HepG2 (cell line): ENCODE data around the gene LSM6. TPM values are rescaled to one million over a fixed set of nuclear protein-coding genes. Genes with fewer than 3 reads are reported as not detected.

ENCODE experiments used
- ATAC-seq: fragments of 200-7000 bp; cut with Tn5 transposase; 3 replicates; pipeline ENCODE4 v1.9.1; 2020; ENCODE audit warnings: mild to moderate bottlenecking, moderate library complexity
- BruUV-seq: library from RNA; stranded (reverse); fragments of 400-500 nt; replicated peaks from 2 replicates; lab custom pipeline; 2021; lab: Mats Ljungman, UMichigan
- CTCF ChIA-PET: fragments of 300-600 bp; formaldehyde crosslinking; extraction: SDS; loops from one replicate; lab custom pipeline; 2021; ENCODE audit warnings: low total read pairs, inconsistent platforms, low intra/inter-chr PET ratio; lab: Yijun Ruan, JAX
- POLR2A ChIA-PET: fragments of 350-600 bp; sonication (Branson Sonifier 250); formaldehyde crosslinking; loops from one replicate; lab custom pipeline; 2020; ENCODE audit warnings: antibody characterized with exemption, inconsistent platforms; lab: Yijun Ruan, JAX
- DNase-seq: peaks from one replicate; pipeline ENCODE4 v3.0.0-alpha.2; 2015; ENCODE audit warnings: low spot score
- FAIRE-seq: peaks from 3 replicates; lab custom pipeline; 2011; peaks lifted over from hg19 to GRCh38; lab: Jason Lieb, UNC
- H2AFZ ChIP-seq: one replicate; pipeline ENCODE4 v1.6.1; 2011; ENCODE audit warnings: low read length, inconsistent platforms
- H3K27ac ChIP-seq: fragments of 300-600 bp; 3 replicates; pipeline ENCODE4 v1.8.0; 2011; ENCODE audit warnings: mixed run types, mild to moderate bottlenecking, mixed read lengths, low read length, inconsistent platforms; ENCODE audit not compliant: insufficient read depth; ENCODE audit errors: extremely low read length
- H3K27me3 ChIP-seq, 2 experiments: fragments of 200-600 bp in 1 of 2; 2 replicates in 1 of 2; 3 replicates in 1 of 2; pipeline versions ENCODE4 v1.6.0 to v1.8.0; 2011; ENCODE audit warnings: low read length in 2 of 2, mild to moderate bottlenecking in 2 of 2, moderate library complexity in 2 of 2, inconsistent platforms in 1 of 2; ENCODE audit not compliant: insufficient read depth in 2 of 2, control insufficient read depth in 1 of 2
- H3K36me3 ChIP-seq, 2 experiments: fragments of 200-600 bp in 1 of 2; replicated peaks in 1 of 2; 2 replicates in 1 of 2; 3 replicates in 1 of 2; pipeline versions ENCODE4 v1.5.1 to v1.8.0; 2011; ENCODE audit warnings: low read length in 2 of 2, inconsistent platforms in 1 of 2; ENCODE audit not compliant: insufficient read depth in 2 of 2, control insufficient read depth in 1 of 2
- H3K4me1 ChIP-seq: 2 replicates; pipeline ENCODE4 v1.5.1; 2012; ENCODE audit warnings: low read length, inconsistent platforms; ENCODE audit not compliant: insufficient read depth
- H3K4me2 ChIP-seq: 2 replicates; pipeline ENCODE4 v1.6.0; 2011; ENCODE audit warnings: low read depth, low read length, inconsistent platforms
- H3K4me3 ChIP-seq, 3 experiments: fragments of 200-600 bp in 1 of 3; sonication (generic), shearing (Covaris generic) in 1 of 3; replicated peaks in 1 of 3; 2 replicates each; pipeline ENCODE4 v1.5.1; 2011 to 2016; ENCODE audit warnings: low read length in 3 of 3, inconsistent platforms in 2 of 3, low read depth in 2 of 3, mild to moderate bottlenecking in 2 of 3, control low read depth in 1 of 3, mixed read lengths in 1 of 3; ENCODE audit not compliant: insufficient read depth in 1 of 3
- H3K79me2 ChIP-seq: one replicate; pipeline ENCODE4 v1.6.1; 2011; ENCODE audit warnings: low read length, inconsistent platforms; ENCODE audit not compliant: insufficient read depth
- H3K9ac ChIP-seq: 2 replicates; pipeline ENCODE4 v1.6.0; 2011; ENCODE audit warnings: mild to moderate bottlenecking, low read depth, low read length, inconsistent platforms; ENCODE audit not compliant: insufficient read depth
- H3K9me3 ChIP-seq: 2 replicates; pipeline ENCODE4 v1.5.1; 2012; ENCODE audit warnings: mild to moderate bottlenecking, low read length
- H4K20me1 ChIP-seq: 2 replicates; pipeline ENCODE4 v1.6.0; 2011; ENCODE audit warnings: inconsistent platforms, mild to moderate bottlenecking, low read length, moderate library complexity; ENCODE audit not compliant: insufficient read depth
- AGO2 ChIP-seq: fragments of 200-400 bp; formaldehyde crosslinking; optimal IDR thresholded peaks from 2 replicates; pipeline ENCODE3; 2017; ENCODE audit warnings: mild to moderate bottlenecking, low read depth, low read length, moderate library complexity
- CCAR2 ChIP-seq: fragments of 200-400 bp; formaldehyde crosslinking; optimal IDR thresholded peaks from 2 replicates; pipeline ENCODE3; 2018; ENCODE audit warnings: low read depth, mild to moderate bottlenecking, low read length, moderate library complexity
- GPBP1L1 ChIP-seq: sonication (generic); formaldehyde crosslinking; IDR thresholded peaks from 2 replicates; pipeline ENCODE4 v1.5.0; 2020; ENCODE audit warnings: mild to moderate bottlenecking, missing genetic modification reagents
- HNF1B ChIP-seq: sonication (generic); formaldehyde crosslinking; IDR thresholded peaks from 2 replicates; pipeline ENCODE4 v1.5.1; 2020; ENCODE audit warnings: mild to moderate bottlenecking, moderate library complexity, missing genetic modification reagents
- IRF1 ChIP-seq: sonication (generic); formaldehyde crosslinking; IDR thresholded peaks from 2 replicates; pipeline ENCODE4 v1.4.0; 2020; ENCODE audit warnings: low read depth, mild to moderate bottlenecking, missing genetic modification reagents
- NFKBIZ ChIP-seq: IDR thresholded peaks from 2 replicates; pipeline ENCODE4 v1.6.1; 2018; ENCODE audit warnings: missing genetic modification reagents, missing compliant biosample characterization
- NKX3-1 ChIP-seq: sonication (generic); formaldehyde crosslinking; IDR thresholded peaks from 2 replicates; pipeline ENCODE4 v1.5.0; 2020; ENCODE audit warnings: missing genetic modification reagents
- ZBTB46 ChIP-seq: sonication (generic); formaldehyde crosslinking; IDR thresholded peaks from 2 replicates; pipeline ENCODE4 v1.4.0; 2020; ENCODE audit warnings: mild to moderate bottlenecking, missing genetic modification reagents, borderline replicate concordance
- ZNF18 ChIP-seq: sonication (generic); formaldehyde crosslinking; IDR thresholded peaks from 2 replicates; pipeline ENCODE4 v1.8.0; 2022; ENCODE audit warnings: mild to moderate bottlenecking, missing genetic modification reagents; ENCODE audit not compliant: insufficient replicate concordance
- ZNF281 ChIP-seq: sonication (generic); formaldehyde crosslinking; IDR thresholded peaks from 2 replicates; pipeline ENCODE4 v1.4.0; 2020; ENCODE audit warnings: missing genetic modification reagents, borderline replicate concordance
- ZNF550 ChIP-seq: sonication (generic); formaldehyde crosslinking; IDR thresholded peaks from 2 replicates; pipeline ENCODE4 v1.4.0; 2020; ENCODE audit warnings: mild to moderate bottlenecking, missing genetic modification reagents, borderline replicate concordance
- ZNF564 ChIP-seq: sonication (generic); formaldehyde crosslinking; IDR thresholded peaks from 2 replicates; pipeline ENCODE4 v1.8.1; 2023; ENCODE audit warnings: mild to moderate bottlenecking, missing genetic modification reagents
- ZNF652 ChIP-seq: IDR thresholded peaks from 2 replicates; pipeline ENCODE4 v1.6.1; 2016; ENCODE audit warnings: low read depth, borderline replicate concordance
- ZNF713 ChIP-seq: sonication (generic); formaldehyde crosslinking; IDR thresholded peaks from 2 replicates; pipeline ENCODE4 v1.4.0; 2020; ENCODE audit warnings: mild to moderate bottlenecking, missing genetic modification reagents
- ZNF891 ChIP-seq: sonication (generic); formaldehyde crosslinking; IDR thresholded peaks from 2 replicates; pipeline ENCODE4 v1.5.0; 2020; ENCODE audit warnings: mild to moderate bottlenecking, missing genetic modification reagents
- WGBS: methylation state at CpG from one replicate; pipeline ENCODE4 v1.1.6; 2017; ENCODE audit warnings: low lambda C conversion rate; 5-methylcytosine and 5-hydroxymethylcytosine counted together
- in situ Hi-C: cut with HindIII; loops from 2 replicates; pipeline ENCODE4 v1.10.0; 2017; ENCODE audit warnings: low pct_unique_long_range_greater_than_20kb; ENCODE audit not compliant: extremely low pct_ligation_motif_present
- intact Hi-C: fragments of 100-400 bp; cut with micrococcal nuclease; formaldehyde crosslinking; loops from one replicate; pipeline ENCODE4 v1.10.0; 2022; ENCODE audit not compliant: unreplicated experiment
- polyA plus RNA-seq, 8 experiments: library from polyadenylated mRNA; depleted of rRNA in 3 of 8; stranded (reverse) in 7 of 8; unstranded in 1 of 8; fragments of >200 nt; fragmentation: Illumina TruSeq in 4 of 8; extraction: Trizol in 4 of 8; gene quantifications; 2 replicates each; pipeline versions ENCODE4 v1.2.1 to v1.2.3, GENCODE V29; 2011 to 2016; ENCODE audit warnings: low read depth in 4 of 8, missing spikeins in 1 of 8, mixed read lengths in 1 of 8; ENCODE audit not compliant: insufficient read depth in 1 of 8
- total RNA-seq, 5 experiments: library from RNA; depleted of rRNA; stranded (reverse); fragments of >200 nt; fragmentation: Illumina TruSeq; extraction: Trizol; gene quantifications; 2 replicates each; pipeline ENCODE4 v1.2.3, GENCODE V29; 2016; ENCODE audit warnings: low read depth in 1 of 5

LSM6 gene
- total and polyA plus RNA-seq, 2 of the 13 experiments (the other 11 are each of a cell fraction or from before 2014, with no cell fraction given) = 14.6 to 83.3 TPM

- ChIA-PET POLR2A (no interaction called here), CTCF (no interaction called here)
- WGBS = 27% methylated on average over 7 of the region's 7 CpGs
- Histone ChIP-seq H3K9ac (no peak overlapping the region), H3K27me3 (peaks cover 0 to 12% of the 10 kb centered on the region in 2 experiments; a peak in 1 of 5 replicates), H3K36me3 (no peaks in the 10 kb centered on the region), H3K9me3 (no peaks in the 10 kb centered on the region), H2AFZ (no peak overlapping the region), H4K20me1 (no peaks in the 10 kb centered on the region), H3K79me2 (no peaks in the 10 kb centered on the region), H3K27ac (no peak overlapping the region), H3K4me3 (no peak overlapping the region), H3K4me1 (no peaks in the 10 kb centered on the region), H3K4me2 (no peak overlapping the region)
- DNase-seq = no peak
- no peak for FAIRE-seq
- BruUV-seq = no TSS peak
- no peak for ATAC-seq
- intact Hi-C loops = no loop called here
- in situ Hi-C loops = no loop called here
- TF ChIP-seq GPBP1L1 (CRISPR knock-in tag) = no peak
- TF ChIP-seq ZNF550 (CRISPR knock-in tag) = no peak
- TF ChIP-seq NKX3-1 (CRISPR knock-in tag) = no peak
- TF ChIP-seq CCAR2 = no peak
- no peak for TF ChIP-seq HNF1B (CRISPR knock-in tag)
- no peak for TF ChIP-seq ZNF652 (CRISPR knock-in tag)
- TF ChIP-seq ZNF564 = no peak
- TF ChIP-seq ZNF281 (CRISPR knock-in tag) = no peak
- TF ChIP-seq ZNF18 (CRISPR knock-in tag) = no peak
- TF ChIP-seq NFKBIZ (CRISPR knock-in tag) = no peak
- TF ChIP-seq IRF1 (CRISPR knock-in tag) = no peak
- no peak for TF ChIP-seq ZNF891 (CRISPR knock-in tag)
- no peak for TF ChIP-seq ZBTB46
- no peak for TF ChIP-seq AGO2
- TF ChIP-seq ZNF713 = no peak
These were observed 43.1 kb upstream of the LSM6 start for GRCh38 chr4:146132445-146132844.
